Nephron (organoid): ENCODE results near the gene PCDH9.
"Not testable (repeated sequence)": the region's sequence is repeated elsewhere in the genome, so short reads cannot be mapped to it uniquely, and the experiment has no call there.

Experiments
- H3K27ac Mint-ChIP-seq, 3 experiments: 2 replicates each; pipeline ENCODE4 v1.8.0; 2020; ENCODE audit warnings: mixed read lengths in 3 of 3, mild to moderate bottlenecking in 2 of 3, moderate library complexity in 1 of 3
- H3K27me3 Mint-ChIP-seq: 2 replicates; pipeline ENCODE4 v1.8.0; 2021; ENCODE audit warnings: low read depth, mild to moderate bottlenecking, moderate library complexity, mixed read lengths
- H3K36me3 Mint-ChIP-seq: 2 replicates; pipeline ENCODE4 v1.8.0; 2020; ENCODE audit warnings: low read depth, mixed read lengths
- H3K4me1 Mint-ChIP-seq: 2 replicates; pipeline ENCODE4 v1.8.0; 2020; ENCODE audit warnings: mixed read lengths
- H3K4me3 Mint-ChIP-seq, 3 experiments: 2 replicates each; pipeline ENCODE4 v1.8.0; 2020; ENCODE audit warnings: mild to moderate bottlenecking in 3 of 3, mixed read lengths in 3 of 3, moderate library complexity in 2 of 3
- H3K9me3 Mint-ChIP-seq: 2 replicates; pipeline ENCODE4 v1.8.0; 2020; ENCODE audit warnings: mixed read lengths
- CTCF ChIP-seq, 3 experiments: fragments of 200-600 bp; sonication (generic); IDR thresholded peaks; one replicate each; pipeline ENCODE4 v1.5.0; 2021; ENCODE audit warnings: antibody characterized with exemption in 3 of 3; ENCODE audit not compliant: unreplicated experiment in 3 of 3

Gene PCDH9

GRCh38 chr13:66296875-66297274 lies 933.3 kb downstream of the PCDH9 start:
- Mint-ChIP-seq H3K4me3 (no peak overlapping the region), H3K9me3 (peaks cover 21% of the 10 kb centered on the region), H3K27ac (no peak overlapping the region), H3K27me3 (no peaks in the 10 kb centered on the region), H3K4me1 (no peaks in the 10 kb centered on the region), H3K36me3 (peaks cover 17% of the 10 kb centered on the region)
- no peak for TF ChIP-seq CTCF (IDR thresholded peaks at IDR 0.05; ENCODE audit: unreplicated experiment in 3 of 3)

GRCh38 chr13:66296328-66296727 lies 933.8 kb downstream of the PCDH9 start:
- Mint-ChIP-seq H3K27me3 (no peaks in the 10 kb centered on the region), H3K9me3 (peaks cover 21% of the 10 kb centered on the region), H3K4me3 (no peak overlapping the region), H3K27ac (no peak overlapping the region), H3K36me3 (peaks cover 17% of the 10 kb centered on the region), H3K4me1 (no peaks in the 10 kb centered on the region)
- TF ChIP-seq CTCF (IDR thresholded peaks at IDR 0.05; ENCODE audit: unreplicated experiment in 3 of 3): no peak

- H3K36me3 Mint-ChIP-seq: peaks cover 16% of the 10 kb centered on the region
- H3K4me3 Mint-ChIP-seq, H3K27me3 Mint-ChIP-seq, H3K4me1 Mint-ChIP-seq, H3K27ac Mint-ChIP-seq: not testable (repeated sequence)
- H3K9me3 Mint-ChIP-seq: peaks cover 41% of the 10 kb centered on the region
Observed at GRCh38 chr13:66286806-66287205, 943.3 kb downstream of the PCDH9 start.

GRCh38 chr13:66275416-66275815 lies 954.7 kb downstream of the PCDH9 start:
- H3K27ac Mint-ChIP-seq: peak overlapping the region; percentile 62 to 80 (median 70)
- H3K4me3 Mint-ChIP-seq: no peak overlapping the region
- TF ChIP-seq CTCF (IDR thresholded peaks at IDR 0.05; ENCODE audit: unreplicated experiment in 3 of 3): no peak
- H3K4me1 Mint-ChIP-seq: peaks cover 8% of the 10 kb centered on the region
- no peaks in the 10 kb centered on the region for H3K27me3 Mint-ChIP-seq
- peaks cover 26% of the 10 kb centered on the region for H3K36me3 Mint-ChIP-seq
- H3K9me3 Mint-ChIP-seq: peaks cover 29% of the 10 kb centered on the region

GRCh38 chr13:66273011-66273410 lies 957.1 kb downstream of the PCDH9 start:
- Mint-ChIP-seq H3K36me3 (peaks cover 19% of the 10 kb centered on the region), H3K27ac (peak overlapping the region; percentile 53 to 88 (median 83)), H3K4me1 (peaks cover 8% of the 10 kb centered on the region), H3K9me3 (peaks cover 19% of the 10 kb centered on the region), H3K4me3 (peak overlapping the region; percentile 3 to 67 (median 59)), H3K27me3 (no peaks in the 10 kb centered on the region)
- no peak for TF ChIP-seq CTCF (IDR thresholded peaks at IDR 0.05; ENCODE audit: unreplicated experiment in 3 of 3)

- Mint-ChIP-seq H3K36me3 (no peaks in the 10 kb centered on the region), H3K27ac (no peak overlapping the region), H3K4me3 (no peak overlapping the region), H3K4me1 (peaks cover 8% of the 10 kb centered on the region), H3K9me3 (no peaks in the 10 kb centered on the region), H3K27me3 (no peaks in the 10 kb centered on the region)
- no peak for TF ChIP-seq CTCF (IDR thresholded peaks at IDR 0.05; ENCODE audit: unreplicated experiment in 3 of 3)
Observed at GRCh38 chr13:66266761-66267160, 963.4 kb downstream of the PCDH9 start.
